Nucleus accumbens (tissue), 56 donors: ENCODE results near the gene FAM107B.

ENCODE experiments used
- DNase-seq, 56 donors: peaks; one replicate each; lab custom pipeline; 2025; lab: John Stamatoyannopoulos, UW

The FAM107B gene

DNA sequence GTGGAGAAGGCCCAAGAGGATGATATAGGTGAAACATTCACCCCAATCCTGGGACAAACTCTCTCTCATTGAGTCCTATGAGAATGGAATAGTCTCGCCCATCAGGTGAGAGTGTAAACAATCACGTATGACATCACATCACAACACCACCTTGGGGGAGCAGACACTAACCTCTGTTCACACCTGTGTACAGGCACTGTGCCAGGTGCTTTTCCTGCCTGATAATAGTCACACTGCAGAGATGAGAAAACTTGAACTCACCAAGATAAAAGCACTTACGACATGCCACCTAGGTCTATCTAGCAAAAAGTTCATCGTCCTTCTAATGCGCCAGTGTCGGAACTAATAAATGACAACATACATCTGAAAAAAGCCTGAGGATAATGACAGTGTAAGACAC is 187.8 kb downstream of the FAM107B start:
- no peak for DNase-seq

GRCh38 chr10:14585287-14586193 is 189.2 kb downstream of the FAM107B start:
- DNase-seq: no peak

DNA sequence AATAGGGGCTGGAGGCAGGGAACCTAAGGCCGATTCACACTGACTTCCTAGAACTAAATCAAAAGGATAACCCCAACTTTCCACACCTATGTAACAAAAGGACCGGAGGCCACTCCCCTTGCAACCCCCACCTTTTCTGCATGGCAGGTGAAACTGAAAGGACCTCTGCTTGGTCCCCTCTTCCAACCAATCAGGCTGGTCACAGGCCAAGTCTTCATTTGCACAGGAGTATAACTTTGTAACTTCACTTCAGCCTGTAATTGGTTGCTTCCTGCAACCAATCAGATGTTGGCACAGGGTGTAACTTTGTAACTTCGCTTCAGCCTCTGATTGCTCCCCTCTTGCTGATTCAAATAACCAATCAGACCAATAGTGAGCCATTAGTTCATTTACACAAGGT is 190.0 kb downstream of the FAM107B start:
- no peak for DNase-seq

DNA sequence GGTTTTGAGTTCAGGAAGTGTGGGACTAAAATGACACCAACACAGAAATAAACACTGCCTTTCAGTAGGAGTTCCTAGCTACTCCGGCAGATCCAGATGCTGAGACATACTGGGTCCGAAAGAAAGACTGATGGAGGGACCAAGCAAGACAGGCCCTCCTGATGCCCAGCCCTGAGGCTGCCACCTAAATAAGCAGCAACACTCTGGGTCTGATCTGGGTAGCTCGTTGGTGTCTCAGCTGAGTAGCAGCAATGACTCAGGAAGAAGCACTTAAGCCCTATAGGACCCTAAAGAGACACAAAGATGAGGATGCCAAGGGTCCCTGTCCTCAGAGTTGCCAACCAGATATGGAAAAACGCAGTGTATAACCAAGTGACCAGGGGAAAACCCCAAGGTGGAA is 190.7 kb downstream of the FAM107B start:
- no peak for DNase-seq

GRCh38 chr10:14583252-14583651 is 191.4 kb downstream of the FAM107B start:
- no peak for DNase-seq

DNA sequence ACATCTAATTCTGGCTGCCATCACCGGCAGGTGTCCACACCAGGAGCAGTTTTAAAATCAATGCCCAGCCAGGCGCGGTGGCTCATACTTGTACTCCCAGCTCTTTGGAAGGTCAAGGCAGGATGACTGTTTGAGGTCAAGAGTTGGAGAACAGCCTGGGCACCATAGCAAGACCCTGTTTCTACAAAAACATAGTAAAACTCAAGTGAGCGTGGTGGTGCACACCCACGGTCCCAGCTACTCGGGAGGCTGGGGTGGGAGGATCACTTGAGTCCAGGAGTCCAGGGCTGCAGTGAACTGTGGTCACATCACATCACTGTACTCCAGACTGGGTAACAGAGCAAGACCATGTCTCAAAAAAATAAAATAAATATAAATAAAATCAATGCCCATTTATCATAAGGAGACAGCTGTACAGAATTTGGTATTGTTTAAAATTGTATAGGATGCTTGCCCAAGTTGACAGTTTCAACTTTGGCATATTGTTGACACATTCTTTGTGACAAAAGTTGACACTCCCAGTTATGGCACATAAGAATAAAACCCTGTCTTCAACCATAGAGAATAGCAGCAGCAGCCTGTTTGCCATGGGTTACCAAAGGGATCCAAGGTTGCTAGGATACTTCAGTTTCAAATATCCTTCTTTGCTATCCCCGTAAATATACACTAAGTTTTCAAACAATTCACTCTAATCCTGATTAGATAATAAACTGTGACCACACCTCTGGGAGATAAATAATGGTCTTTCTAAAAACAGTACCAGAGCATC is 193.0 kb downstream of the FAM107B start:
- no peak for DNase-seq

GRCh38 chr10:14580671-14581332 is 193.9 kb downstream of the FAM107B start:
- DNase-seq: peak in 3 of 56 donors; percentile 22 to 31 (median 26)

DNA sequence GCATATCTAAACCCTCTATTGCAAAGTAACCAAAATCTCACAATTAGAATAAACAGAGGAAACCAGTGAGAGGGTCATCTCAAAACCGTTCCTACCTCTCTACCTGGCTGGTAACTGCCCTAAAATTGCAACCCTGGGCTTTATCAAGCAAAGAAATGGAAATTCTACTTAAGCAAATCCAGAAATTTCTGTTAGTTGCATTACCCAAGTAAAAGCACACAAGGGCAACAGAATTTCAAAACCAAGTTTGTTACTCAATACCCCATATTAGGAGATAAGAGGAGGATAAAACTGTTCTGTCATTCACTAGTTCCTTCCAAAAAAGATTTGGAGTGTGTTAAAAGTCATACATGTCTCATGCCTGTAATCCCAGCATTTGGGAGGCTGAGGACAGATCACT is 195.3 kb downstream of the FAM107B start:
- no peak for DNase-seq

DNA sequence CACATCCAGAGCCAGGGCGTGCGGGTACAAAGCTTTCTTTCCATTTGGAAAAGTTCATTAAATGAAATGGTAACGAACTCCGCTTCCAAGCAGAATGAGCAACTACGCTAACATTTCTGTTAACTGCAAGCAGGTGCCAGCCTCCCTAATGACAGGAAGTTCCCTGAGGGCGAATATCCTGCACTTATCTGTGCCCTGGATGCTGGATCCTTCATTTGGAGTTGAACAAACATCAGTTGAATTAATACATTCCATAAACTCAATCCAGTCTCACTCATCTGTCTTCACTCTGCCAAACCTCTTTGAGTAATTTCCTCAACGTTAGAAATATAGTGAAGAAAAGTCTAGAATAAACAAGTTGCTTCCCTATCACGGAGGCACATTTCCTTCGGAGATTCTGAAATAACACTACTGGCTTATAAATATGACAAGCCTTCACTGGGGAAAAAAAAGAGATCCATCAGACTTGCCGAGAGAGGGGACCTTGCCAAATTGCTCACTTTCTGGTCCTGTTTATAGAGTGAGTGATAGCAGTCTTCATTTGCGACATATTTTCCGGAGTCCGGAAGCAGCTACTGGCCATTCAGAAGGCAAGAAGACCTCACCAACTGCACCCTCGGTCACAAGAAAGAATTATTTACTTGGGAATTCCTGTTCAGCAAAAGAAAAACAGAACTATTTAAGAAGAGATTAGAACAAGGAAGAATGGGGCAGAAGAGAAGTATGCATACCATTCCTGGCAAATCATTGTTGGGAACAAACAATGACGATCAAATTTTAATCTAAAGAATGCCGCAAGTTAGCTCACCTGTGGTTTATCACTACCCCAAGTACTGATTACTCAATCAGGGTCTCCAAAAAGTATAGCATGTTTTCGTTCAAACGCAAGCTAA is 196.4 kb downstream of the FAM107B start:
- DNase-seq: no peak

DNA sequence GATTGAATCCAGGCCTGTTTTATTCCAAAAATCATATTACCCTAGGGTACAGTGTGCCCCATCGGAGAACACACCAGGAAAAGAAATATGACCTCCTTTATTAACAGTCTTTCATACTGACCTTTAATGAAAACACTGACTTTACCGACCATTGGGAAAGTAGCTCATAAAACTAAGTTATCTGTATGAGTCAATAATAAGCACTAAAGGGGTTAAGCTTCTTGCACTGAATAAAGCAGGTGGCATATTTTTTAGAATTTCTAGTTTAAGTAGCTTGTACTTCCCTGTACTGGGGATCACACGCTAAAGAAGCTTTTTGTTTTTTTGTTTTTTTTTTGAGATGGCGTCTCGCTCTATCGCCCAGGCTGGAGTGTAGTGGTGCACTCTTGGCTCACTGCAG is 199.8 kb downstream of the FAM107B start:
- no peak for DNase-seq

GRCh38 chr10:14574291-14574690 is 200.4 kb downstream of the FAM107B start:
- peak in 13 of 56 donors; percentile 9 to 61 (median 35) for DNase-seq

DNA sequence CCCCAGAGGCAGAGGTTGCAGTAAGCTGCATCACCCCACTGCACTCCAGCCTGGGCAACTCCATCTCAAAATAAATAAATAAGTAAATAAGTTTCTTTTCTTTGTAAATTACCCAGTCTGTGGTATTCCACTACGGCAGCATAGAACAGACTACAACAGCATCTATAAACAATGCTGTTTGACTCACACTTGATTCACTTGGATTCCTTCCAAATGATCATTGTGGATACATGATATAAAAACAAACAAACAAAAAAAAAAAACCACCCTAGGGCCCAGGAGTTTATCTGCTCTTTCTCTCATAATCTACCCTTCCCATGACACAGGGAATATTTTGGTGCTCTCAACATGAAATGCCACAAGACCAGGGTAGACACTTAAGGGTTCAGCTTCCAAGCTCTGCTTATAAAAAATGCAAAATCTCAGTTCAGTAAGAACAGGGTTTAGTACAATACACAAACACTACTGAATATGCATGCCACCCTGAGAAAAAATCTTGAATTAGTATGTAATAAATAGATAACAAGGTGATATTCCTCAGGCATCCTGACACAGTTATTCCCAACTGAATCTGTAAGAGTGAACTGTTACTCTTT is 200.9 kb downstream of the FAM107B start:
- no peak for DNase-seq

- DNase-seq: no peak
Observed at GRCh38 chr10:14572811-14573210, 201.9 kb downstream of the FAM107B start.

GRCh38 chr10:14571866-14572507 is 202.7 kb downstream of the FAM107B start:
- DNase-seq: peak in 47 of 56 donors; percentile 13 to 87 (median 64)

GRCh38 chr10:14570800-14571199 is 203.9 kb downstream of the FAM107B start:
- peak in 14 of 56 donors; percentile 18 to 51 (median 30) for DNase-seq

DNA sequence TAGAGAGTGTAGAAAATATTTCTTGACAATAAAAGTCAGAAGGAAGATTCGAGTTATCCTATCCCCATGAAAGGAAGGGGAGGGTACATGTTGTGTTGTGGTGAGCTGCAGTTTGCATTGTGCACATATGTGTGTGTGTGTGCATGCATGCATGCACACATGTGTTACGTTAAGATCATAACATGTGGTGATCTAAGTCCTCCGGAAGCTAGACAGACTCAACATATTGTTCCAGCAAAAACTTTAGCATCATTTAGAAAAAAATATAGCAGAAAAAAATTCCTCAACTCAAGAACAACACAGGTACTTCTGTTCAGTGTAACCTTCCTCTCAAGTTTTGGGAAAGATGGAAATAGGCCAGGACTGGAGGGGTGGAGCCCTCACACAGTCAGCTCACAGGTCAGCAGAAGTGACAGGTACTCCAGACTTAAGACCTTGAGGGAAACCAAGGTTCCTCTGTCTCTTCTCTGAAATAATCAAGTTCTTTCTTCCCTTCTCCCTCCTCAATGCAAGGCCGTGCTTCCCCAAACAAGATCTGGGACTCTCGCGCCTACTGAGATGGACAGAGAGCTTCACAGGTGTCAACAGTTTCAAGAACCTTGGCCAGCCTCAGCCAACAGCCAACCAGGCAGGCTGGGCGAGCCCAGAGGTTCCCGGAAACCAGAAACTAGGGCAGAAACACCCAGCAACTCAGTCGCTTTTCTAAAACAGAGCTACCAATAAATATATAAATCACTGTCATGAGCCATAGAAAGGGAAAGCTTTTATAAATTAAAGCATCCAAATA is 205.2 kb downstream of the FAM107B start:
- peak in 1 of 56 donors; percentile 22 for DNase-seq

DNA sequence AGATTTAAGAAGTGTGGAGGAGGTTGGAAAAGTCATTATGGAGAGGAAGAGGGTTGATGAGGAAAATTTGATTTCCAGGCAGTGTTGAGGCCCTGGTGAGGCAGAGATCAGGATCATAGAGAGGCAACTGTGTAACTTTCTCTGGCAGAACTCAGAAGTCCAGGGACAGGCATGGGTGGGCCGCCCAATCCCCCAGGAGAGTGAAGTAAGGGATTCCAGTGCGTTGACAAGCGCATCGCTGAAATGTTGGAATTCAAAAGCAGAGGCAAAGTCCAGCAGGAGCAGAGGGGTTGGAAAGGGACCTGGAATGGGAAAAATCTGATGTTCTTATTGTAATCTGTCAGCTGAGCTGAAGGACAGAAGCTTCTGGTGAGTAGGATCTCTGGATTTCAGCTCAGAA is 207.3 kb downstream of the FAM107B start:
- no peak for DNase-seq

- no peak for DNase-seq
Observed at GRCh38 chr10:14566498-14566897, 208.2 kb downstream of the FAM107B start.
